Esophagus squamous epithelium (tissue), 4 donors: ENCODE measurements around the gene SHF.
"Not testable (repeated sequence)": the region's sequence is repeated elsewhere in the genome, so short reads cannot be mapped to it uniquely, and the experiment has no call there.

Experiments
- POLR2A ChIP-seq, 4 donors: fragments of 450-650 bp; IDR thresholded peaks; one replicate each; pipeline ENCODE4 v1.6.1; 2017; ENCODE audit warnings: antibody characterized with exemption in 4 of 4, mild to moderate bottlenecking in 4 of 4, moderate library complexity in 3 of 4
- TF ChIP-seq, protein P1 (sequence below), 6 experiments: fragments of 450-650 bp in 4 of 6; fragments of 200-600 bp in 2 of 6; sonication (generic) in 2 of 6; IDR thresholded peaks; one replicate each; pipeline ENCODE4 v1.5.1; 2016 to 2019; ENCODE audit warnings: antibody characterized with exemption in 6 of 6, mild to moderate bottlenecking in 4 of 6, moderate library complexity in 4 of 6

DNA sequence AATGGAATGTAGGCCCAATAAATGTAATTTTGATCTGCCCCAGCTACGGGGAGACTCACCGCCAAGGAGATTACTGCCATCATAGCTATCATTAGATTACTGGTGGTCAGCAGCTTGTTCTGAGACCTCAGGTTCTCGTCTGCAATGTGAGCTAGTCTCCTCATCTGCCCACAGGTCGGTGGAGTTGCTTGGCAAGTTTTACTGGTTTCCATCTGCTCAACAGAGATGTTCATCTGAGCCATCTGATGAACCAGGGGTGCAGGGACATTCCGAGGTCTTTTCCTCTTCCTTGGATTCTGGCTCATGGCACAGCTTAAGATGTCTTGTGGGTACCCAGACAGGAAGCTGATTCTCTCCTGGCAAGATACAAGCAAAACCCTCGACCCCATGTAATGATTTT, 49.0 kb upstream of the SHF start:
- TF ChIP-seq, protein P1, sequence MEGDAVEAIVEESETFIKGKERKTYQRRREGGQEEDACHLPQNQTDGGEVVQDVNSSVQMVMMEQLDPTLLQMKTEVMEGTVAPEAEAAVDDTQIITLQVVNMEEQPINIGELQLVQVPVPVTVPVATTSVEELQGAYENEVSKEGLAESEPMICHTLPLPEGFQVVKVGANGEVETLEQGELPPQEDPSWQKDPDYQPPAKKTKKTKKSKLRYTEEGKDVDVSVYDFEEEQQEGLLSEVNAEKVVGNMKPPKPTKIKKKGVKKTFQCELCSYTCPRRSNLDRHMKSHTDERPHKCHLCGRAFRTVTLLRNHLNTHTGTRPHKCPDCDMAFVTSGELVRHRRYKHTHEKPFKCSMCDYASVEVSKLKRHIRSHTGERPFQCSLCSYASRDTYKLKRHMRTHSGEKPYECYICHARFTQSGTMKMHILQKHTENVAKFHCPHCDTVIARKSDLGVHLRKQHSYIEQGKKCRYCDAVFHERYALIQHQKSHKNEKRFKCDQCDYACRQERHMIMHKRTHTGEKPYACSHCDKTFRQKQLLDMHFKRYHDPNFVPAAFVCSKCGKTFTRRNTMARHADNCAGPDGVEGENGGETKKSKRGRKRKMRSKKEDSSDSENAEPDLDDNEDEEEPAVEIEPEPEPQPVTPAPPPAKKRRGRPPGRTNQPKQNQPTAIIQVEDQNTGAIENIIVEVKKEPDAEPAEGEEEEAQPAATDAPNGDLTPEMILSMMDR (IDR thresholded peaks at IDR 0.05), result not testable (repeated sequence)
- TF ChIP-seq POLR2A (IDR thresholded peaks at IDR 0.05), result not testable (repeated sequence)
